OCI-LY3 (cell line): Measurements from ENCODE around the gene CERS3.

Experiments
- H2AFZ ChIP-seq: fragments of 200-600, 300-600 bp; shearing (Covaris generic); 2 replicates; pipeline ENCODE4 v1.6.0; 2014; ENCODE audit warnings: antibody characterized with exemption, low read depth, low read length
- H3K27ac ChIP-seq: fragments of 200-600, 300-600 bp; sonication (generic); 2 replicates; pipeline ENCODE4 v1.5.1; 2014; ENCODE audit warnings: mild to moderate bottlenecking, low read length, moderate library complexity, mixed read lengths
- H3K27me3 ChIP-seq: fragments of 200-600, 300-600 bp; sonication (generic); 2 replicates; pipeline ENCODE4 v1.6.1; 2014; ENCODE audit warnings: low read depth, low read length, mixed read lengths
- H3K36me3 ChIP-seq: fragments of 200-600, 300-600 bp; sonication (generic); replicated peaks from 2 replicates; pipeline ENCODE3; 2014; ENCODE audit warnings: low read depth, low read length, mixed read lengths
- H3K4me1 ChIP-seq: fragments of 300-600, 200-600 bp; sonication (generic); 2 replicates; pipeline ENCODE4 v1.6.1; 2014; ENCODE audit warnings: low read length, mixed read lengths
- H3K4me2 ChIP-seq: fragments of 200-600, 300-600 bp; sonication (generic); 2 replicates; pipeline ENCODE4 v1.6.1; 2014; ENCODE audit warnings: low read length, mixed read lengths
- H3K4me3 ChIP-seq: fragments of 300-600, 200-600 bp; sonication (generic); 2 replicates; pipeline ENCODE4 v1.5.1; 2014; ENCODE audit warnings: antibody characterized with exemption, mild to moderate bottlenecking, low read length, moderate library complexity
- H3K79me2 ChIP-seq: fragments of 300-600, 200-600 bp; shearing (Covaris generic); 2 replicates; pipeline ENCODE4 v1.6.1; 2014; ENCODE audit warnings: mild to moderate bottlenecking, low read length, mixed read lengths
- H3K9ac ChIP-seq: fragments of 300-600, 200-600 bp; shearing (Covaris generic); 2 replicates; pipeline ENCODE4 v1.6.0; 2014; ENCODE audit warnings: mild to moderate bottlenecking, low read length, moderate library complexity
- H3K9me3 ChIP-seq: fragments of 200-600, 300-600 bp; shearing (Covaris generic); 2 replicates; pipeline ENCODE4 v1.6.1; 2014; ENCODE audit warnings: low read length, mixed read lengths; ENCODE audit not compliant: insufficient read depth
- H4K20me1 ChIP-seq: fragments of 200-600, 300-600 bp; sonication (generic); 2 replicates; pipeline ENCODE4 v1.6.1; 2016; ENCODE audit warnings: low read length, mixed read lengths; ENCODE audit not compliant: insufficient read depth
- EZH2phosphoT487 ChIP-seq: fragments of 200-600 bp; shearing (Covaris generic); IDR thresholded peaks from 2 replicates; pipeline ENCODE4 v1.6.1; 2018; ENCODE audit warnings: antibody characterized with exemption, mixed run types, low read depth
- TF ChIP-seq, protein P1 (sequence below): fragments of 200-600, 300-600 bp; sonication (generic); IDR thresholded peaks from 2 replicates; pipeline ENCODE4 v1.5.1; 2014; ENCODE audit warnings: antibody characterized with exemption, low read length, low read depth

Gene CERS3

DNA sequence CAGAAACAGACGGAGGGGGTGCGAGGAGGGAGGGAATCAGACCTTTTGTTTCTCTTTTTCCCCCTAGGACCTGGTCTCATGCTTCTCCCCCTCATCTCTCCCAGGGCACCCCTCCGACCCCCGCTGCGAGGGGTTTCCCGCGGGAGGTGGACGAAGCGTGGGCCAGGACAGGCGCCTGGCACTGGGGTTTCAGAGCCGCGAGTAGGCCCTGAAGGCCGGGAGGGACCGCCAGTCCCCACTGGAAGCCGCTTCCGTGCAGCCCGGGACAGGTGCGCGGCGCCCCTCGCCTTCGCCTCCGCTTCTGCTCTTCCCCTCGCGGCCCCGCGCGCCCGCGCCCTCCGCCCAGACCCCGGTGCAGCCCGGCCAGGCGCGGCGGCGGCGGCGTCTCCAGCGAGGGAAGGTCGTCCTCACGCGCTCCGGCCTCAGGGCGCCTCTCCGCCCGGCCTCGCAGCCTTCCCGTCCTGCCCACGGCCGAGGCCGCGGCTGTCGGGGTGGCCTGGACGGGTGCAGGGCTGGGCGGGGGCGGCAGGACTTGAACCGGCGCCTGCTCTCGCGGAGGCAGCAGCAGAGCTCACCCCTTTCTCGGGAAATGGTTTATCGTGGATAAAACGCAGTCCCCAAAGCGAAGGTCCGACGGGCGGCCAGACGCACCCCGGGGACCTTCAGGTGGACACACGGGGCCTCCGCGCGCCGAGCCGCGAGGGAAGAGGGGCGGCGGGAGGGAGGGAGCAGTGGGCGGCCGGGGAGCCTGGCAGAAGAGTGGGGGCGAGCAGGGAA is 155.4 kb downstream of the CERS3 start:
- H4K20me1 ChIP-seq: no peaks in the 10 kb centered on the region
- no peak overlapping the region for H3K4me2 ChIP-seq
- no peaks in the 10 kb centered on the region for H3K79me2 ChIP-seq
- no peaks in the 10 kb centered on the region for H3K27me3 ChIP-seq
- H3K9ac ChIP-seq: no peak overlapping the region
- no peaks in the 10 kb centered on the region for H3K4me1 ChIP-seq
- H3K27ac ChIP-seq: no peak overlapping the region
- TF ChIP-seq, protein P1, sequence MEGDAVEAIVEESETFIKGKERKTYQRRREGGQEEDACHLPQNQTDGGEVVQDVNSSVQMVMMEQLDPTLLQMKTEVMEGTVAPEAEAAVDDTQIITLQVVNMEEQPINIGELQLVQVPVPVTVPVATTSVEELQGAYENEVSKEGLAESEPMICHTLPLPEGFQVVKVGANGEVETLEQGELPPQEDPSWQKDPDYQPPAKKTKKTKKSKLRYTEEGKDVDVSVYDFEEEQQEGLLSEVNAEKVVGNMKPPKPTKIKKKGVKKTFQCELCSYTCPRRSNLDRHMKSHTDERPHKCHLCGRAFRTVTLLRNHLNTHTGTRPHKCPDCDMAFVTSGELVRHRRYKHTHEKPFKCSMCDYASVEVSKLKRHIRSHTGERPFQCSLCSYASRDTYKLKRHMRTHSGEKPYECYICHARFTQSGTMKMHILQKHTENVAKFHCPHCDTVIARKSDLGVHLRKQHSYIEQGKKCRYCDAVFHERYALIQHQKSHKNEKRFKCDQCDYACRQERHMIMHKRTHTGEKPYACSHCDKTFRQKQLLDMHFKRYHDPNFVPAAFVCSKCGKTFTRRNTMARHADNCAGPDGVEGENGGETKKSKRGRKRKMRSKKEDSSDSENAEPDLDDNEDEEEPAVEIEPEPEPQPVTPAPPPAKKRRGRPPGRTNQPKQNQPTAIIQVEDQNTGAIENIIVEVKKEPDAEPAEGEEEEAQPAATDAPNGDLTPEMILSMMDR: no peak
- TF ChIP-seq EZH2phosphoT487: no peak
- H2AFZ ChIP-seq: no peak overlapping the region
- no peak overlapping the region for H3K4me3 ChIP-seq
- no peaks in the 10 kb centered on the region for H3K36me3 ChIP-seq
- no peaks in the 10 kb centered on the region for H3K9me3 ChIP-seq

DNA sequence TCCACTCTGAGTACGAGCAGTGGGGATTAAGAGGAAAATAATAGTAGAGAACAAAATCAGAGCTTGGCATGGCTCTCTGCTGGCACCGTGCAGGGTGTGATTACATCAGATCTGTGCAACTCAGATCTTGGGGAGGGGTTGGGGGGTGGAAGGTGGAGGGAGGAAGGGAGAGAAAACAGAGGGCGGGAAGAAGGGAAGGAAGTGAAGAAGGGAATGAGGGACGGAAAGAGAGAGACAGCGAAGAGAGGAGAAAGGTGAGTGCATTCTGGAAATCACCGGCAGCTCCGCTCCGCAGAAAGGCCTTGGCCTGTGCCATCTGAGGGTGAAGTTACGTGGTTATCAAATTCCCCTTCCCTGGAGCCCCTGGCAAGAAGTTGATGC is 156.0 kb downstream of the CERS3 start:
- H3K4me3 ChIP-seq: no peak overlapping the region
- no peaks in the 10 kb centered on the region for H3K4me1 ChIP-seq
- H3K9me3 ChIP-seq: no peaks in the 10 kb centered on the region
- H3K36me3 ChIP-seq: no peaks in the 10 kb centered on the region
- H3K9ac ChIP-seq: no peak overlapping the region
- no peak overlapping the region for H3K27ac ChIP-seq
- no peaks in the 10 kb centered on the region for H4K20me1 ChIP-seq
- no peak overlapping the region for H3K4me2 ChIP-seq
- H3K27me3 ChIP-seq: no peaks in the 10 kb centered on the region
- H3K79me2 ChIP-seq: no peaks in the 10 kb centered on the region
- no peak overlapping the region for H2AFZ ChIP-seq
- TF ChIP-seq, protein P1: no peak
- no peak for TF ChIP-seq EZH2phosphoT487

DNA sequence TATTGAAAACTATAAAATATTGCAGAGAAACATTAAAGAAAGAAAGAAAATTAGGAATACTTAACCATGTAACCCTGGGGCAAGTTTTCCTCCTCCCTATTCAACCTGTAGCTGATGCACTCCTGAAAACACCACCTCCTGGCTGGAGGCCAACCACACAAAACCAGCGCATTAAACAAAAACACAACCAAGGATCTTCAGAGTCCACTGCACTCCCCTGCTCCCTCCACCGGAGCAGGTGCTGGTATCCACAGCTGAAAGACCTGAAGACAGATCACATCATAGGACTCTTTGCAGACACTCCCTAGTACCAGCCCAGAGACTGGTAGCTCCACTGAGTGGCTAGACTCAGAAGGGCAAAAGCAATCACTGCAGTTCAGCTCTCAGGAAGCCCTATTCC is 173.4 kb downstream of the CERS3 start:
- Histone ChIP-seq H3K9me3 (no peaks in the 10 kb centered on the region), H3K9ac (no peak overlapping the region), H2AFZ (no peak overlapping the region), H3K27me3 (peaks cover 7% of the 10 kb centered on the region; the same call in 1 of the 2 replicates), H3K4me2 (no peak overlapping the region), H4K20me1 (no peaks in the 10 kb centered on the region), H3K79me2 (no peaks in the 10 kb centered on the region), H3K4me1 (peaks cover 11% of the 10 kb centered on the region), H3K27ac (no peak overlapping the region), H3K4me3 (no peak overlapping the region), H3K36me3 (no peaks in the 10 kb centered on the region)
- TF ChIP-seq, protein P1: no peak
- no peak for TF ChIP-seq EZH2phosphoT487

DNA sequence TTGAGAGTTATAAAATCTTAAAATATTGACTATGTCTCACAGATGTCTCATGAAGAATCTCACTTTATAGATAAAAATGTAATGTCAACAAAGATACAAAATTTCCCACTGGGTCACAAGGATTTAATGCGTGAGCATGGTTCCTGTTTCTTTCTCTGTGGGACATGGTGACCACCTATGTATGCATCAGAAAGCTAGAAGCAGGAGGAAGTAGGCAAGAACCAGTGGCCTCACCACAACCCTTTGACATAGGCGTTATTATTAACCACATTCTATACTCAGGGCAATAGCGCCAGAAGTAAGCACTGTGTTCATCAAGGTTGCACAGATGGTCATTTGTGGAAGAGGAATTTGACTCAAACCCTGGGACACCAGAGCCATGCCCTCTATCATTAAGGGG is 175.3 kb downstream of the CERS3 start:
- H3K4me1 ChIP-seq: peaks cover 13% of the 10 kb centered on the region
- H3K36me3 ChIP-seq: no peaks in the 10 kb centered on the region
- peaks cover 7% of the 10 kb centered on the region; the same call in 1 of the 2 replicates for H3K27me3 ChIP-seq
- H3K4me2 ChIP-seq: no peak overlapping the region
- H2AFZ ChIP-seq: no peak overlapping the region
- H3K4me3 ChIP-seq: no peak overlapping the region
- TF ChIP-seq, protein P1: no peak
- no peak for TF ChIP-seq EZH2phosphoT487
- H3K27ac ChIP-seq: no peak overlapping the region
- no peaks in the 10 kb centered on the region for H3K79me2 ChIP-seq
- H3K9me3 ChIP-seq: no peaks in the 10 kb centered on the region
- no peaks in the 10 kb centered on the region for H4K20me1 ChIP-seq
- H3K9ac ChIP-seq: no peak overlapping the region
